ENCODE data around the gene RBM38. TPM values are rescaled to one million over a fixed set of nuclear protein-coding genes. Genes with fewer than 3 reads are reported as not detected.

RBM38 gene
- total and polyA plus RNA-seq, 2 donors from 2014 or later, result 16.8 to 18.0 TPM

GRCh38 chr20:57407541-57407956 lies 16.4 kb downstream of the RBM38 start:
- no peak overlapping the region for H3K27ac ChIP-seq (ENCODE audit: low read depth in 2 of 2, low read length in 2 of 2)
- H3K4me3 ChIP-seq (ENCODE audit: low read length in 3 of 3), result no peak overlapping the region
- peak in 1 of 5 donors; percentile 69 for DNase-seq
- H3K9ac ChIP-seq (ENCODE audit: low read length in 3 of 3), result no peak overlapping the region
- FAIRE-seq, result no peak
- intact Hi-C loops (cut with DNase I), result no loop called here
- H3K36me3 ChIP-seq (ENCODE audit: control insufficient read depth in 2 of 3, insufficient read depth in 3 of 3, low read length in 3 of 3), result peaks cover 0 to 12% (median 2%) of the 10 kb centered on the region in 3 donors
- no peaks in the 10 kb centered on the region for H3K9me3 ChIP-seq (ENCODE audit: control insufficient read depth in 2 of 3, insufficient read depth in 1 of 3, low read length in 3 of 3)
- no peak for TF ChIP-seq CTCF (IDR thresholded peaks at IDR 0.05; ENCODE audit: borderline replicate concordance, extremely low read depth, insufficient read depth)
- no peaks in the 10 kb centered on the region for H3K4me1 ChIP-seq (ENCODE audit: control insufficient read depth in 2 of 3, insufficient read depth in 2 of 3, low read depth in 1 of 3, low read length in 3 of 3)
- H3K27me3 ChIP-seq (ENCODE audit: control insufficient read depth, insufficient read depth, low read length), result no peaks in the 10 kb centered on the region

- Histone ChIP-seq H3K4me3 (ENCODE audit: low read length in 3 of 3) (no peak overlapping the region), H3K36me3 (ENCODE audit: control insufficient read depth in 2 of 3, insufficient read depth in 3 of 3, low read length in 3 of 3) (peaks cover 0 to 11% (median 2%) of the 10 kb centered on the region in 3 donors), H3K9me3 (ENCODE audit: control insufficient read depth in 2 of 3, insufficient read depth in 1 of 3, low read length in 3 of 3) (no peaks in the 10 kb centered on the region), H3K9ac (ENCODE audit: low read length in 3 of 3) (no peak overlapping the region), H3K27ac (ENCODE audit: low read depth in 2 of 2, low read length in 2 of 2) (no peak overlapping the region), H3K27me3 (ENCODE audit: control insufficient read depth, insufficient read depth, low read length) (no peaks in the 10 kb centered on the region), H3K4me1 (ENCODE audit: control insufficient read depth in 2 of 3, insufficient read depth in 2 of 3, low read depth in 1 of 3, low read length in 3 of 3) (no peaks in the 10 kb centered on the region)
- FAIRE-seq (no peak), DNase-seq (peak in 4 of 5 donors; percentile 78 to 89 (median 83))
- intact Hi-C loops (cut with DNase I), result no loop called here
- no peak for TF ChIP-seq CTCF (IDR thresholded peaks at IDR 0.05; ENCODE audit: borderline replicate concordance, extremely low read depth, insufficient read depth)
These were observed 16.9 kb downstream of the RBM38 start for GRCh38 chr20:57408131-57408530.

- peaks cover 0 to 11% (median 2%) of the 10 kb centered on the region in 3 donors for H3K36me3 ChIP-seq (ENCODE audit: control insufficient read depth in 2 of 3, insufficient read depth in 3 of 3, low read length in 3 of 3)
- intact Hi-C loops (cut with DNase I), result no loop called here
- no peak for TF ChIP-seq CTCF (IDR thresholded peaks at IDR 0.05; ENCODE audit: borderline replicate concordance, extremely low read depth, insufficient read depth)
- H3K27me3 ChIP-seq (ENCODE audit: control insufficient read depth, insufficient read depth, low read length), result no peaks in the 10 kb centered on the region
- H3K4me1 ChIP-seq (ENCODE audit: control insufficient read depth in 2 of 3, insufficient read depth in 2 of 3, low read depth in 1 of 3, low read length in 3 of 3), result no peaks in the 10 kb centered on the region
- H3K9ac ChIP-seq (ENCODE audit: low read length in 3 of 3), result no peak overlapping the region
- H3K4me3 ChIP-seq (ENCODE audit: low read length in 3 of 3), result no peak overlapping the region
- H3K9me3 ChIP-seq (ENCODE audit: control insufficient read depth in 2 of 3, insufficient read depth in 1 of 3, low read length in 3 of 3), result no peaks in the 10 kb centered on the region
- no peak overlapping the region for H3K27ac ChIP-seq (ENCODE audit: low read depth in 2 of 2, low read length in 2 of 2)
- FAIRE-seq, result no peak
- no peak for DNase-seq
These were observed 17.5 kb downstream of the RBM38 start for GRCh38 chr20:57408536-57409233.

Measured in kidney (tissue), 14 donors.